NCI-H526 treated with DMSO at 0.1 percent for 48 hours (cell line): Measurements from ENCODE around the gene GSTM2.

Source experiments
- DNase-seq: peaks from one replicate; lab custom pipeline; 2025; lab: John Stamatoyannopoulos, UW

GSTM2 gene

GRCh38 chr1:109667452-109668122 lies at the start of gene GSTM2:
Gene GSTM2, plus strand, starts transcription at chr1:109668057. Its CDS starts 59 bp downstream, at chr1:109668116.
- peak; percentile 82 for DNase-seq

DNA sequence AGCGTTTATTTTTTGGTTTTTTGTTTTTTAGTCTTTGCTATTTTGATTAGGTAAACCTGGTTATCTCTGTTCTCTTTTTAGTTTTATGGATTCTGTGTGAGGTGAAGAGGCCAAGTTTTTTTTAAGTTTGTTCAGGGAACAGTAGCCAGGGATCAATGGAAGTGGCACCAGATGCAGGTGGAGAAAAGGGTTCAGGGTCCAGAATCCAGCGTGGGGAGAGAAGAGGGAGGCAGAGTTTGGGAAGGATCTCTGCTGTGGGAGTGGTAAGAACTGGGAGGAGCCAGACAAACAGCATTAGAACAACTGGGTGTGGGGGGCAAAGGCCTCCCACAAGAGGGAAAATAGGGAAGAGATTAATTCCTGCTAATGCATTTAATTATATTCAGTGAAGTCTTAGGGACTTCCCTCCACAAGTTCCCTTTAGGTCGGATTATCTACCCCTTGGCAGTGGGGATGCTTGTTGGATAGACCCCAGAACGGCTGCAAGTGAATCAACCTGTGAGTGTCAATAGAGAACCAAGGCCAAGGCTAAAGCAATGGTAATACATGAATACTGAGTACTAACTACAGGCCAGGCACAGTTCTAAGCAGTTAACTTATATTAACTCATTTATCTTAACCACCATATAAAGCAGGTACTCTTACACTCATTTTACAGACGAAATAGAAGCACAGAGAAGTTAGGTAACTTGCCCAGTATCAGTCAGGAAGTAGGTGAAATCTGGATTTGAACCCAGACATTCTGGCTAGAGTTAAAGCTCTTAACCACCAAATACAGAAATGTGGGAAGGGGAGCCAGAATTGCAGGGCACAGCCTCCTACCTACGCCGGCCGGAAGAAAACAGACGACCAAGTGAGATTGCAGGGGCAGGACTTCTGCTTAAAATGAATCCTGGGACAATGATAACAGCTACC lies 48.9 kb upstream of the GSTM2 start:
- DNase-seq: no peak

- peak; percentile 22 for DNase-seq
These were observed 48.1 kb upstream of the GSTM2 start, which contains the start of the genes AMPD2 and GNAT2 for GRCh38 chr1:109619576-109620400. Gene AMPD2, plus strand, starts transcription at chr1:109619837. Its CDS starts 1,339 bp downstream, at chr1:109621176. Gene GNAT2, minus strand, starts transcription at chr1:109619616. Its CDS starts 6,746 bp downstream, at chr1:109612870.

DNA sequence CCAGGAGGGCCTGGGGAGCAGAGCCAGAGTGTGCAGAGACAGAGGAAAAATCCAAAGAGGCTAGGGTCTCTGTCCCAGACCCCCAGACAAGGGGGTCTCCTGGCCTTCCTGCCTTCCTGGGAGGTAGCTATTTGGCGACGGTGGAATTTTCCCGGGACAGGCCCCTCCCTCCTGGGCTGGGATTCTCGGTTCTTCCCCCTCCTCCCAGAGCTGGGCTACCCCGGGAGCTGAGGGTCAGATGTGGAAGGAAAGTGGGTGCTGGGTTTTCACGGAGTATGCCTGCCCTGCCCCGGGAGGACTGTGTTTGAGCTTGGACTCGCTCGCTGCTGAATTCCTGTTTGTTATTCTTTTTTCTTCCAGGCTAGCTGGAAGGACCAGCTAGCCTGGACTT lies 47.5 kb upstream of the GSTM2 start:
- peak; percentile 50 for DNase-seq

- DNase-seq: peak; percentile 76
These were observed 47.0 kb upstream of the GSTM2 start for GRCh38 chr1:109620841-109621286.

DNA sequence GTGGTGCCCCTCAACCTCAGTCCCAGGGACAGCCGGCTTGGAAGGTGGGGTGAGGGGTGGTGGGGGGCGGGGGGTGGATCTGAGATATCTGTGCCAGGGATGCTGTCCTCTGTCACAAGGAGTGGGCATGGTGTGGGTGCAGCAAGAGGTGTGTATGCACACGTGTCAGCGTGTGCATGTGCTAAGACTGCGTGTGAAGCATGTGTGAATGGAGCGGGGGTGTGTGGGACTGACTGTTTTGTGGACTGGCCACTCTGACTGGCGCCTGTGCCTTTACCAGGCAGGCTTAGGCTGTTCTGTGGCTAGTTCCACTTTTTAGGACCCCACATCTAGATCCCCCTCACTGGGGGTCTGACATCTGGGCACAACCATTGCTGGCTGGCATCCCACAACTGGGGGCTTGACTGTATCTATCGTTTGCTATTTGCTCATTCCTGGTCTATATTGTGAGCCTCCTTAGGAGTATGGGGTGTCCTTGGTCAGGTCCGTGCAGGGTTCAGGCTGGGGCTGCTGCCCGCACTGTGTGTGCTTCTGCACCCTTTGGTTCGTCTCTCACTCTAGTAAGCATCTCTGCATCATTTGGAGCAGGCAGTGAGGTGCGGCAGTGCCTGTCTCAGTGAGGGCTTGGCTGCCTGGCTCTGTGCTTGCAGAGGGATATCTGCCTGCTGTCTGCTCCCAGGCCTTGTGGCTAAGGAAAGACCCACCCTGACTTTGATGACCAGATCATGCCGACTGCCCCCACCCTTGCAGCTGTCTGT lies 46.3 kb upstream of the GSTM2 start:
- no peak for DNase-seq

GRCh38 chr1:109622137-109622892 lies 45.5 kb upstream of the GSTM2 start:
- DNase-seq: no peak

GRCh38 chr1:109622895-109623294 lies 45.0 kb upstream of the GSTM2 start:
- DNase-seq: no peak

- no peak for DNase-seq
These were observed 44.2 kb upstream of the GSTM2 start for GRCh38 chr1:109623601-109624161.

DNA sequence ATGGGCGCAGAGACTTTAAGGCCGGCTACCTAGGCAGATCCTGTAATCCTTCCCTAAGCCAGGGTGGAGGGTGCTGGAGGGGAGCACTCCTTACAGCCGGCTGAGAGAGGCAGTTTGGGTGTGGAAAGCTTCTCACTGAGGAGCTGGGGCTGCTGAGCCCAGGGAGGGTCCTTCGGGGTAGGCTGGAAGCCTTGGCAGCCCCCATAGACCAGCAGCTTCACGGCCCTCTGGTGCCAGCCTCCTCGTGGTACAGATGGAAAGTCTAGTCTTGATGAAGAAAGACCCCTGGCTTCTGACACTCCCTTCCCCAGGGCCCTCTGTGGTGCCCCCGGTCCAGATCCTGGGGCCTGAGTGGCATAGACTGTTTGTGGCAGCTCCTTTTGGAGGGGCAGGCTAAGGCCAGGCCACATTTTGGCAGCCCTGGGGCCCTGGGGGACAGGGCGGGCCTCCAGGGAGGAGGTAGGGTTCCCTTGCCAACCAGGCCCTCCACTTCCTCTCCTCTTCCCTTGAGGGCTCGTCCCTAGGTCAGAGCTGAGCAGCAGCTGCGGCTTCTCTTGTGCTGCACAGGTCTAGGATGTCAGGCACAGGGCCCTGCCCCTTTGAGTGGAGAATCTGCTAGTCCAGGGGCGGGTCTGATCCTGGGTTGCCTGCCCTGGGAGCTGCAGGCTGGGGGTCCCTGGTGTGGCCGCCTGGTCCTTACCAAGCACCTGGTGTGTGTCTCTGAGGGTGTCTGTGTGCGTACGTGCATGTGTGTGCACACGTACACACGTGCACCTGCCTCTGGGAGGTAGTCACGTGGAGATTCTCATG lies 43.5 kb upstream of the GSTM2 start:
- no peak for DNase-seq

DNA sequence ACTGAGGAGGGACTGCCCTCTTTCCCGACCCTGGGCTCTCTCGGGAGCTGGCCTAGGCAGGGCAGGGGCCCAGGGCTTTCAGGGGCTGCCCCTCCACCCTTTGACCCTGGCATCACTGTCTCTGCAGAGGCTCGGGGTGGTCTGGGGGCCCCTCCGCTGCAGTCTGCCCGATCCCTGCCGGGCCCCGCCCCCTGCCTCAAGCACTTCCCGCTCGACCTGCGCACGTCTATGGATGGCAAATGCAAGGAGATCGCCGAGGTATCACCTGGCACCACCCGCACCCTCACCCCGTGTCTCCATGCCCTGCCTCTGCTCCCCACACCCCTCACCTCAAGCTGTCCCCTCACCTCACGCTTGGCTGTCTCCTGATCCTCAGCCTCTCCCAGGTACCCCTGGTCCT lies 42.7 kb upstream of the GSTM2 start:
- no peak for DNase-seq

GRCh38 chr1:109625601-109626560 lies 42.0 kb upstream of the GSTM2 start:
- no peak for DNase-seq

GRCh38 chr1:109626682-109627408 lies 41.0 kb upstream of the GSTM2 start:
- DNase-seq: no peak

DNA sequence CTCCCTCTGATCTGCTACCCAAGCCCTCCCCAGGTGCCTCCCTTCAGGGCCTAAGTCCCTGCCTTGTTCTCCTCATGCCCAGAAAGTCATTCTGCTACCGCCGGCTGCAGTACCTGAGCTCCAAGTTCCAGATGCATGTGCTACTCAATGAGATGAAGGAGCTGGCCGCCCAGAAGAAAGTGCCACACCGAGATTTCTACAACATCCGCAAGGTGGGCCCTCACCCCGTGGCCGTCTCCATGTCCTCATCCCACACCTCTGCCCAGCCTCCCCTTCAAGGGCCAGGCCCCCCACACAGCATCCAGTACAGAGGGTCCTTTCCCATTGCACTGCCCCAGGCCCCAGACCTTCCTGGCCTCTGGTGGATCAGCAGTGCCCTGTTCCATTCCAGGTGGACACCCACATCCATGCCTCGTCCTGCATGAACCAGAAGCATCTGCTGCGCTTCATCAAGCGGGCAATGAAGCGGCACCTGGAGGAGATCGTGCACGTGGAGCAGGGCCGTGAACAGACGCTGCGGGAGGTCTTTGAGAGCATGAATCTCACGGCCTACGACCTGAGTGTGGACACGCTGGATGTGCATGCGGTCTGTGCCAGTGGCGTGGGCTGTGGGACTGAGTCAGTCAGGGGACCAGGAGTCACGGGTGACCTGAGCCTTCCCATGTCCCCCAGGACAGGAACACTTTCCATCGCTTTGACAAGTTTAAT lies 40.0 kb upstream of the GSTM2 start:
- DNase-seq: no peak

DNA sequence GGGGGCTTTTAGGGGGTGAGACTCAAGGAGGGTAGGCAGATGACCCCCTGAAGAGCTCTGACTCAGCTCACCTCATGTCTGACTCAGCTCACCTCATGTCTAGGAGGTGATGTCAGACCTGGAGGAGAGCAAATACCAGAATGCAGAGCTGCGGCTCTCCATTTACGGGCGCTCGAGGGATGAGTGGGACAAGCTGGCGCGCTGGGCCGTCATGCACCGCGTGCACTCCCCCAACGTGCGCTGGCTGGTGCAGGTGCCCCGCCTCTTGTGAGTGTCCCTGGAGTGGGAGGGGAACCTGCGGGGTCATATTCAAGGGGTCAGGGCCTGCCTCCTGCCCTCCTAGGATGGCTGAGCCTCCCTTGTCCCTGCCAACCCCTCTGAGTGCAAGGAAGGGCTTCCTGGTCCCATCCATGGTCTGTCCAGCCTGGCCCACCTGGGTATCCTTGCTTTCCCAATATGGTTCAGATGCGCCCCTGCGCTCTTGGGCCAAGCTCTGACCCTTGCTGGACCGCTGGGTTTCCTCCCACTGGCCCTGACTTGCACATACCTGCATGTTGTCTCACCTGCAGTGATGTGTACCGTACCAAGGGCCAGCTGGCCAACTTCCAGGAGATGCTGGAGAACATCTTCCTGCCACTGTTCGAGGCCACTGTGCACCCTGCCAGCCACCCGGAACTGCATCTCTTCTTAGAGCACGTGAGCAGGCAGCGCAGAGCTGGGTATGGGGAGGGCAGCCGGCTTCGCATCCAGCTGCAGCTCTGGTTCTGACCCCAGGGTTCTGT lies 39.1 kb upstream of the GSTM2 start:
- no peak for DNase-seq
